RWPE1 (cell line): Measurements from ENCODE around the gene NLRC3.

ENCODE experiments used
- CTCF ChIA-PET: fragments of 350-600 bp; sonication (Branson Sonifier 250); formaldehyde crosslinking; extraction: SDS; loops from one replicate; lab custom pipeline; 2021; lab: Yijun Ruan, JAX
- POLR2A ChIA-PET: fragments of 400-600 bp; formaldehyde crosslinking; extraction: SDS; loops from one replicate; lab custom pipeline; 2020; ENCODE audit warnings: antibody characterized with exemption; ENCODE audit not compliant: low non-redundant PET; lab: Yijun Ruan, JAX
- DNase-seq: peaks from one replicate; pipeline ENCODE4 v3.0.0; 2012; ENCODE audit warnings: low spot score
- H3K27ac ChIP-seq: fragments of 450-650 bp; 2 replicates; pipeline ENCODE4 v1.5.1; 2017
- CTCF ChIP-seq: fragments of 450-650 bp; conservative IDR thresholded peaks from 2 replicates; pipeline ENCODE4 v1.5.1; 2017; ENCODE audit warnings: low read depth, mild to moderate bottlenecking

NLRC3 gene

GRCh38 chr16:3607161-3607560 lies 30.0 kb upstream of the NLRC3 start:
- H3K27ac ChIP-seq: no peak overlapping the region
- DNase-seq: no peak
- ChIA-PET CTCF (no interaction called here), POLR2A (no interaction called here)
- TF ChIP-seq CTCF: no peak

- H3K27ac ChIP-seq: no peak overlapping the region
- TF ChIP-seq CTCF: no peak
- no peak for DNase-seq
- POLR2A ChIA-PET: no interaction called here
- CTCF ChIA-PET: interaction anchor here (0.5 kb wide), 1 partner anchor 20 kb away, joined by 5 read pairs; no protein-coding TSS in a partner anchor
These were observed 29.2 kb upstream of the NLRC3 start for GRCh38 chr16:3606441-3606840.

- POLR2A ChIA-PET: no interaction called here
- CTCF ChIA-PET: interaction anchor here (0.6 kb wide), 1 partner anchor 10 kb away, joined by 3 read pairs; no protein-coding TSS in a partner anchor
- TF ChIP-seq CTCF: no peak
- H3K27ac ChIP-seq: no peak overlapping the region
- DNase-seq: no peak
These were observed 25.1 kb upstream of the NLRC3 start for GRCh38 chr16:3602320-3602653.

- ChIA-PET POLR2A (no interaction called here), CTCF (interaction anchor here (0.6 kb wide), 1 partner anchor 10 kb away, joined by 3 read pairs; no protein-coding TSS in a partner anchor)
- TF ChIP-seq CTCF: no peak
- H3K27ac ChIP-seq: no peak overlapping the region
- DNase-seq: no peak
These were observed 24.6 kb upstream of the NLRC3 start for GRCh38 chr16:3601614-3602319.

GRCh38 chr16:3599922-3600321 lies 22.7 kb upstream of the NLRC3 start:
- ChIA-PET POLR2A (no interaction called here), CTCF (interaction anchor here (0.8 kb wide), 1 partner anchor 51 kb away, joined by 4 read pairs; no protein-coding TSS in a partner anchor)
- no peak overlapping the region for H3K27ac ChIP-seq
- TF ChIP-seq CTCF: no peak
- no peak for DNase-seq

- no peak for TF ChIP-seq CTCF
These were observed 21.9 kb upstream of the NLRC3 start for GRCh38 chr16:3599121-3599520.

More at GRCh38 chr16:3599121-3599520, 21.9 kb upstream of the NLRC3 start:
- ChIA-PET CTCF (interaction anchor here (0.6 to 0.8 kb wide), 2 partner anchors 12 to 50 kb away, joined by 3 to 4 read pairs; no protein-coding TSS in a partner anchor), POLR2A (no interaction called here)
- no peak for DNase-seq
- H3K27ac ChIP-seq: no peak overlapping the region
